Body of pancreas (tissue), 4 donors: ENCODE measurements around the gene HLA-C.

Experiments
- POLR2A ChIP-seq, 3 donors: fragments of 450-650 bp; IDR thresholded peaks; one replicate each; pipeline ENCODE4 v1.6.1; 2016; ENCODE audit warnings: antibody characterized with exemption in 3 of 3, mild to moderate bottlenecking in 2 of 3
- TF ChIP-seq, protein P1 (sequence below), 7 experiments: fragments of 450-650 bp in 4 of 7; fragments of 200-600 bp in 3 of 7; sonication (generic) in 3 of 7; IDR thresholded peaks; one replicate each; pipeline ENCODE4 v1.5.1; 2016 to 2019; ENCODE audit warnings: antibody characterized with exemption in 7 of 7

DNA sequence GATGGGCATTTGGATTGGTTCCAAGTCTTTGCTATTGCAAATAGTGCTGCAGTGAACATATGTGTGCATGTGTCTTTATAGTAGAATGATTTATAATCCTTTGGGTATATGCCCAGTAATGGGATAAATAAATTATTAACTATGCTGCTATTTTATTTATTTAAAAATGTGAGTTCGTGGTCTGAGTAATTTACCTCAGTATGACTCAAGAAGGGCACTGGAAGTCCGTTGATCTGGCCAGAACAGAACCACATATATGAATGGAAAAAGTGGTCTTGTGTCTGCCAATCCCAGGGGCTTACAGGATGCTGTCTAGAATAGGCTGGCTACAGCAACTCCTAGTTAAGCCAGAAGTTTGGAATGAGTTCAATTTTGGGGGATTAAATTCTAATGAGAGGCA, 27.6 kb upstream of the HLA-C start:
- TF ChIP-seq, protein P1, sequence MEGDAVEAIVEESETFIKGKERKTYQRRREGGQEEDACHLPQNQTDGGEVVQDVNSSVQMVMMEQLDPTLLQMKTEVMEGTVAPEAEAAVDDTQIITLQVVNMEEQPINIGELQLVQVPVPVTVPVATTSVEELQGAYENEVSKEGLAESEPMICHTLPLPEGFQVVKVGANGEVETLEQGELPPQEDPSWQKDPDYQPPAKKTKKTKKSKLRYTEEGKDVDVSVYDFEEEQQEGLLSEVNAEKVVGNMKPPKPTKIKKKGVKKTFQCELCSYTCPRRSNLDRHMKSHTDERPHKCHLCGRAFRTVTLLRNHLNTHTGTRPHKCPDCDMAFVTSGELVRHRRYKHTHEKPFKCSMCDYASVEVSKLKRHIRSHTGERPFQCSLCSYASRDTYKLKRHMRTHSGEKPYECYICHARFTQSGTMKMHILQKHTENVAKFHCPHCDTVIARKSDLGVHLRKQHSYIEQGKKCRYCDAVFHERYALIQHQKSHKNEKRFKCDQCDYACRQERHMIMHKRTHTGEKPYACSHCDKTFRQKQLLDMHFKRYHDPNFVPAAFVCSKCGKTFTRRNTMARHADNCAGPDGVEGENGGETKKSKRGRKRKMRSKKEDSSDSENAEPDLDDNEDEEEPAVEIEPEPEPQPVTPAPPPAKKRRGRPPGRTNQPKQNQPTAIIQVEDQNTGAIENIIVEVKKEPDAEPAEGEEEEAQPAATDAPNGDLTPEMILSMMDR (IDR thresholded peaks at IDR 0.05), result no peak
- TF ChIP-seq POLR2A (IDR thresholded peaks at IDR 0.05), result no peak
